LNCaP clone FGC (cell line): ENCODE data around the gene C22orf15.
A peak's percentile ranks its signal among the peaks of the same experiment; 100 is the strongest.

Source experiments
- DNase-seq: peaks from one replicate; pipeline ENCODE4 v3.0.0-alpha.2; 2011; ENCODE audit warnings: low read depth
- H3K4me3 ChIP-seq: 2 replicates; pipeline ENCODE4 v1.5.1; 2011; ENCODE audit warnings: mild to moderate bottlenecking, low read depth, low read length, control low read depth
- CTCF ChIP-seq: IDR thresholded peaks from 2 replicates; pipeline ENCODE4 v1.5.1; 2012; ENCODE audit warnings: mild to moderate bottlenecking; ENCODE audit not compliant: control insufficient read depth, insufficient read depth; ENCODE audit errors: extremely low read depth

The C22orf15 gene

DNA sequence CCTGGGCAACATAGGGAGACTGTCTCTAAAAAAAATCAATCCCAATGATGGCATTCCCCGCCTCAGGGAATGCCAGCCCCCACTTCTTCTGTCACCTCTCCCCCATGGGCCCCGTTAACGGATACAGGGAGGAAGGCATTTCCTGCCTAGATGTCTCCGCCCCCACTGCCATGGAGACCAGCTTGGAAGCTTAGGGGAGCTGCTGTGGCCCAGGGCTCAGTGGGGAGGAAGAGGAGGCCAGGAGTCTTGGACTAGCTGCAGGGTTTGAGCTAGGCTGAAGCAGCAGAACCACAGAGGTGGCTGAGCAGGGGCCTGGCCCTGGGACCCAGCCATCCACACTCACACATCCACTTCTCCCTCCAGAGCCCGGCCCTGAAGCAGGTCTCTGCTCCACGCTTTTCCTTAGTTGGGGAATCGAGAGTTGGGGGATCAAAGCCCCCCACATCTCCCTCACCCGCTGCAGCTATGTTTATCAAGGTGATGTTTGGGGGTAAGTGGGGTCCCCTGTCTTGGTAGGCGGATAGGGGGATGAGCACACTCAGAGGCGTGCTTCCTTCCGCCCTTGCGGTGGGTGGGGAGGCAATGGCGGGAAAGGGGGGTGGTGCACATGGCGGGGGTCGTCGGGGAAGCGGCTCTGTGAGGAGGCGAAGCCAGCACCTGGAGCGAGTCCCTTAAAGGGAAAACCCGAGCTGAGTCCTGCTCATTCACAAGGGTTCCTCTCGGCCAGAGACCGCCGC, at the start of gene C22orf15:
TSS of gene C22orf15 (plus strand) at position 149 of the 737 bp plus-strand sequence. CDS start at position 466, 317 bp downstream.
- TF ChIP-seq CTCF: no peak
- no peak within 1 kb of the TSS for H3K4me3 ChIP-seq
- DNase-seq: no peak

DNA sequence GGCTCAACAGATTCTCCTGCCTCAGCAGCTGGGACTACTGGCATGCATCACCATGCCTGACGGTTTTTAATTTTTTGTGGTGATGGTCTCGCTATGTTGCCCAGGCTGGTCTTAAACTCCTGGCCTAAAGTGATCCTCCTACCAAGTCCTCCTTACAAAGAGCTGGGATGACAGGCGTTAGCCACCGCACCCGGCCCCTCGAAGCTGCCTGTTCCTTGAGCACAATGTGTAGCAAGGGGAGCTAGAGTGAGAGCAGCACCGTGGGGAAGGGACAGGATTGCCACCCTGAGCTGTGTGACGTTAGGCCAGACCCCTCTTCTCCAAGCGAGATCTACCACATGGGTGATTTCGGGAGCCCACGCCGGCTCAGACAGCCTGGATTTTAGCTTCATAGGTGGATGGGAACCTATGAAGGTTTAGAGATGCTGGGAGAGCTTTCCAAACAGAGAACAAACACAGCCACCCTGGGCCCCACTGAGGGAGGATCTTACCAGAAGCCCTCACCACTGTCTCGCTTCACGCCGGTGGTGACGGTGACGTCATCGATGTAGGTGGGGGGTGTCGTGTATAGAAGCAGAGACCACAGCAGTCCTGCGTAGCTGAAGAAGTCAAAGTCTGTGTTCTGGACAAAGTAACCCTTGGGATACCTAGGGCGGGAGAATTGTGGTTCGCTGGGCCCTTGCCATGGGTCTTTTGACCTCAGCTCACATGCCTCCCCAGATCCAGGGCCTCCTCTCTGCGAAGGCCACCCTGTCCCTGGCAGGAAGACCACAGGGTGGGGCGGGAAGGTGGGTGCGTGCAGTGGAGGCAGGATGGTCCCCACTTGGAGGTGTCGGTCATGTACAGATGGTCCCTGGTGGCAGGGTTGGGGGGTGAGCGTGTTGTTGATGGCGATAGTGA, 48.8 kb upstream of the C22orf15 start:
- TF ChIP-seq CTCF: no peak
- H3K4me3 ChIP-seq: no peak overlapping the region
- no peak for DNase-seq

DNA sequence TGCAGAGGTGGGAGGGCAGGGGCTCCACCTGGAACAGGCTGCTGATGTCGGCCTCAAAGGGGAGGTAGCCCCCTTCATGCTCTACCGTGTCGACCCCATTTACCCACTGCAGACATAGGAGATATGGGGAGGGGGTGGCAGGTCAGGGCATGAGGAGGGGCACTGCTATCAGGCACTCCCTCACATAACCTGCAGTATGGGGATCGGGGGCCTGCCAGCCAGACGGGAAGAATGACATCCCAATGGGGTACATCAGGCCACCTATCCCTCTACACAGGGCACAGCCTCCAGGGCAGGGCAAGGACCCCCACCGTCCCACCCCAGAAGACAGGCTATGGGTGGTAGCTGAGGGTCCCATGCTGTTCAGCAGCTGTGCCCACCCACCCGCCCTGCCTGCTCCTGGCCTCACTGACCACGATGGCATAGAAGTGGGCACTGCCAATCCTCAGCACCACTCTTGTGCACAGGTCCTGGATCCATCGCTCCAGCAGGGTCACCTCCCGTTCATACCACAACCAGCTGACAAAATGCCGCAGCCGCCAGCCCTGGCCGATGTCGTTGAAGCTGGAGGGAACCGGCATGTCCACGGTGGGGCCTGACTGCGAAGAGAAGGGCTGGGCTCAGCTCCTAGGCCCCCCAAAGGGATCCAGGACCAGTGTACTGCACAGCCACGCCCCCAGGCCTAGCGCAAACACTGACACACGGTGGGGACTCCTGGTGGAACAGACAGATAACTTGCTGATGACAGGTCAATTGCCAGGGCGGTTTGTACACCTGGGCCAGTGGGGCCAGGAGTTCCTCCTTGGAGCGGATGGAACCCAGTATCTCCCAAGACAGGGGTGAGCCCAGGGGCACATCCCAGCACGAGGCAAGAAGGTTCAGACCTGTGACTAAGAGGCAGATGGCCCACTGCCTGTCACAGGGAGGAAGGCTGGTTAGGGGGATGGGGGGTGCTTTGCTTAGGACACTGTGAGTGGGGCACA, 47.9 kb upstream of the C22orf15 start:
- DNase-seq: no peak
- no peak for TF ChIP-seq CTCF
- no peak overlapping the region for H3K4me3 ChIP-seq

- no peak for DNase-seq
- H3K4me3 ChIP-seq: peak overlapping the region; percentile 77
- no peak for TF ChIP-seq CTCF
Observed at GRCh38 chr22:23715806-23716375, 46.9 kb upstream of the C22orf15 start.

GRCh38 chr22:23716811-23717801, 45.7 kb upstream of the C22orf15 start:
- DNase-seq: peak; percentile 42
- H3K4me3 ChIP-seq: peak overlapping the region; percentile 77
- TF ChIP-seq CTCF: no peak
